SK-N-SH (cell line): ENCODE results near the gene FSIP1. TPM values are rescaled to one million over a fixed set of nuclear protein-coding genes. Genes with fewer than 3 reads are reported as not detected.

Experiments used
- CTCF ChIA-PET: fragments of 300-600, 350-600 bp; formaldehyde crosslinking; extraction: SDS; loops from one replicate; lab custom pipeline; 2021; lab: Yijun Ruan, JAX
- POLR2A ChIA-PET: fragments of 350-600 bp; sonication (Branson Sonifier 250); formaldehyde crosslinking; extraction: SDS; loops from one replicate; lab custom pipeline; 2020; ENCODE audit warnings: antibody characterized with exemption, inconsistent platforms; lab: Yijun Ruan, JAX
- DNase-seq: peaks from one replicate; pipeline ENCODE4 v3.0.0; 2012
- H2AFZ ChIP-seq: fragments of 200-600 bp; sonication (generic); 2 replicates; pipeline ENCODE4 v1.8.1; 2016; ENCODE audit warnings: antibody characterized with exemption, mild to moderate bottlenecking, low read depth
- H3F3A ChIP-seq: fragments of 200-600 bp; sonication (generic); replicated peaks from 2 replicates; pipeline ENCODE3; 2016; ENCODE audit warnings: antibody characterized with exemption, mild to moderate bottlenecking; ENCODE audit not compliant: insufficient read depth
- H3K27ac ChIP-seq, 2 experiments: fragments of 200-500 bp in 1 of 2; fragments of 200-600 bp in 1 of 2; sonication (Bioruptor generic) in 1 of 2; sonication (generic), shearing (Covaris generic) in 1 of 2; 2 replicates each; pipeline versions ENCODE4 v1.5.1 to v1.6.1; 2014 to 2016; ENCODE audit warnings: low read depth in 2 of 2, inconsistent platforms in 1 of 2, low read length in 1 of 2, mild to moderate bottlenecking in 1 of 2, mixed read lengths in 1 of 2
- H3K27me3 ChIP-seq: fragments of 200-600 bp; sonication (generic), shearing (Covaris generic); 2 replicates; pipeline ENCODE4 v1.6.1; 2016; ENCODE audit warnings: mixed run types; ENCODE audit not compliant: insufficient read depth
- H3K36me3 ChIP-seq, 2 experiments: fragments of 200-500 bp in 1 of 2; fragments of 200-600 bp in 1 of 2; sonication (Bioruptor generic) in 1 of 2; sonication (generic) in 1 of 2; replicated peaks in 1 of 2; 2 replicates each; pipeline versions ENCODE3 to v1.5.1; 2014 to 2016; ENCODE audit warnings: low read length in 1 of 2, mild to moderate bottlenecking in 1 of 2; ENCODE audit not compliant: insufficient read depth in 2 of 2, control insufficient read depth in 1 of 2
- H3K4me1 ChIP-seq, 2 experiments: fragments of 200-500 bp in 1 of 2; fragments of 200-600 bp in 1 of 2; sonication (Bioruptor generic) in 1 of 2; sonication (generic), shearing (Covaris generic) in 1 of 2; 2 replicates each; pipeline versions ENCODE4 v1.5.1 to v1.6.1; 2014 to 2016; ENCODE audit warnings: low read depth in 1 of 2, low read length in 1 of 2, mixed run types in 1 of 2; ENCODE audit not compliant: insufficient read depth in 2 of 2, control insufficient read depth in 1 of 2
- H3K4me2 ChIP-seq: fragments of 200-600 bp; sonication (generic), shearing (Covaris generic); 2 replicates; pipeline ENCODE4 v1.6.1; 2017; ENCODE audit warnings: mixed run types
- H3K4me3 ChIP-seq, 2 experiments: fragments of 200-500 bp in 1 of 2; fragments of 200-600 bp in 1 of 2; sonication (Bioruptor generic) in 1 of 2; sonication (generic), shearing (Covaris generic) in 1 of 2; 2 replicates each; pipeline versions ENCODE4 v1.5.1 to v1.8.1; 2014 to 2016; ENCODE audit warnings: low read depth in 2 of 2, inconsistent platforms in 1 of 2, low read length in 1 of 2, mild to moderate bottlenecking in 1 of 2, mixed read lengths in 1 of 2, moderate library complexity in 1 of 2
- H3K79me2 ChIP-seq: fragments of 200-600 bp; sonication (generic); 2 replicates; pipeline ENCODE4 v1.8.1; 2017; ENCODE audit warnings: mild to moderate bottlenecking; ENCODE audit not compliant: insufficient read depth
- H3K9ac ChIP-seq: fragments of 200-600 bp; sonication (generic); 2 replicates; pipeline ENCODE4 v1.6.1; 2017; ENCODE audit warnings: mixed run types
- H3K9me2 ChIP-seq: fragments of 200-600 bp; sonication (generic); 2 replicates; pipeline ENCODE4 v1.6.1; 2017; ENCODE audit warnings: mixed run types
- H3K9me3 ChIP-seq: fragments of 200-600 bp; sonication (generic); 2 replicates; pipeline ENCODE4 v1.6.1; 2017; ENCODE audit warnings: mixed run types, mild to moderate bottlenecking, moderate library complexity
- H4K20me1 ChIP-seq: fragments of 200-600 bp; sonication (generic); 2 replicates; pipeline ENCODE4 v1.6.1; 2017; ENCODE audit warnings: mild to moderate bottlenecking, mixed run types; ENCODE audit not compliant: insufficient read depth
- CHD2 ChIP-seq: fragments of 150-350 bp; IDR thresholded peaks from 2 replicates; pipeline ENCODE4 v1.6.1; 2018; ENCODE audit warnings: low read length; ENCODE audit not compliant: partially characterized antibody
- EP300 ChIP-seq, 2 experiments: IDR thresholded peaks; 2 replicates each; pipeline versions ENCODE4 v1.4.0 to v1.6.1; 2012; ENCODE audit warnings: borderline replicate concordance in 1 of 2, low read depth in 1 of 2, low read length in 1 of 2
- FOXJ3 ChIP-seq: sonication (generic); formaldehyde crosslinking; IDR thresholded peaks from 2 replicates; pipeline ENCODE4 v1.5.1; 2020; ENCODE audit warnings: mild to moderate bottlenecking, missing genetic modification reagents
- FOXM1 ChIP-seq: IDR thresholded peaks from 2 replicates; pipeline ENCODE4 v1.4.0; 2012; ENCODE audit warnings: low read depth, mild to moderate bottlenecking
- IRF3 ChIP-seq: fragments of 150-350 bp; IDR thresholded peaks from 2 replicates; pipeline ENCODE4 v1.6.1; 2016; ENCODE audit warnings: mild to moderate bottlenecking, low read depth, low read length
- MAX ChIP-seq: IDR thresholded peaks from 2 replicates; pipeline ENCODE4 v1.4.0; 2012; ENCODE audit warnings: low read depth
- MEF2A ChIP-seq: IDR thresholded peaks from 2 replicates; pipeline ENCODE4 v1.4.0; 2012; ENCODE audit warnings: low read depth, borderline replicate concordance
- MXI1 ChIP-seq: IDR thresholded peaks from 2 replicates; pipeline ENCODE4 v1.6.1; 2012; ENCODE audit warnings: mild to moderate bottlenecking, low read depth, low read length, improper control_type of control experiment
- NFIC ChIP-seq: IDR thresholded peaks from 2 replicates; pipeline ENCODE4 v1.4.0; 2012; ENCODE audit warnings: borderline replicate concordance
- NRF1 ChIP-seq: IDR thresholded peaks from 2 replicates; pipeline ENCODE4 v1.6.1; 2012; ENCODE audit warnings: low read depth, mild to moderate bottlenecking, low read length
- RAD21 ChIP-seq: IDR thresholded peaks from 2 replicates; pipeline ENCODE4 v1.6.1; 2012; ENCODE audit warnings: mild to moderate bottlenecking, low read length
- RXRA ChIP-seq: IDR thresholded peaks from 2 replicates; pipeline ENCODE4 v1.4.0; 2012; ENCODE audit warnings: low read depth, mild to moderate bottlenecking, borderline replicate concordance
- SIN3A ChIP-seq: IDR thresholded peaks from 2 replicates; pipeline ENCODE4 v1.6.1; 2012; ENCODE audit warnings: low read depth, mild to moderate bottlenecking, low read length, moderate library complexity, borderline replicate concordance
- SMC3 ChIP-seq: IDR thresholded peaks from 2 replicates; pipeline ENCODE4 v1.6.1; 2012; ENCODE audit warnings: low read depth, low read length, improper control_type of control experiment
- WGBS: methylation state at CpG from one replicate; pipeline ENCODE4 v1.1.6; 2017; ENCODE audit warnings: low lambda C conversion rate; 5-methylcytosine and 5-hydroxymethylcytosine counted together
- polyA plus RNA-seq, 3 experiments: library from polyadenylated mRNA; depleted of rRNA; stranded (reverse); fragments of >200 nt; gene quantifications; 2 replicates each; pipeline ENCODE4 v1.2.3, GENCODE V29; 2012
- TF ChIP-seq, protein P1 (sequence below): fragments of 150-350 bp; IDR thresholded peaks from 2 replicates; pipeline ENCODE4 v1.6.1; 2017; ENCODE audit warnings: antibody characterized with exemption, low read length, low read depth, borderline replicate concordance
- TF ChIP-seq, protein P2 (sequence below): IDR thresholded peaks from 2 replicates; pipeline ENCODE4 v1.4.0; 2012; ENCODE audit warnings: low read depth, borderline replicate concordance

Gene FSIP1
- polyA plus RNA-seq, 1 of the 3 experiments (the other 2 are of a cell fraction), result 0.43 TPM

- Histone ChIP-seq H3K36me3 (no peaks in the 10 kb centered on the region), H4K20me1 (no peaks in the 10 kb centered on the region), H3K27ac (no peak overlapping the region), H3F3A (no peaks in the 10 kb centered on the region), H3K4me1 (peaks cover 0 to 9% of the 10 kb centered on the region in 2 experiments; a peak in 2 of 4 replicates), H3K9ac (no peak overlapping the region), H3K79me2 (no peaks in the 10 kb centered on the region), H3K9me2 (no peaks in the 10 kb centered on the region), H3K4me2 (no peak overlapping the region), H3K4me3 (no peak overlapping the region), H2AFZ (no peak overlapping the region), H3K9me3 (no peaks in the 10 kb centered on the region), H3K27me3 (no peaks in the 10 kb centered on the region)
- DNase-seq, result no peak
- 76% methylated on average over 6 of the region's 6 CpGs for WGBS
- CTCF ChIA-PET, result interaction anchor here (0.8 to 3.0 kb wide), 4 partner anchors 12 to 134 kb away, joined by 3 to 10 read pairs (median 8); partner anchors contain the start of gene THBS1
- POLR2A ChIA-PET, result no interaction called here
- TF ChIP-seq EP300 (IDR thresholded peaks at IDR 0.05; ENCODE audit: borderline replicate concordance in 1 of 2, low read depth in 1 of 2, low read length in 1 of 2) (no peak), SIN3A (no peak), MAX (no peak), RAD21 (no peak), IRF3 (no peak), FOXM1 (no peak), CHD2 (no peak), NFIC (no peak), SMC3 (no peak), MEF2A (no peak), MXI1 (no peak), RXRA (no peak), NRF1 (no peak), FOXJ3 (CRISPR knock-in tag) (no peak)
- TF ChIP-seq, protein P1, sequence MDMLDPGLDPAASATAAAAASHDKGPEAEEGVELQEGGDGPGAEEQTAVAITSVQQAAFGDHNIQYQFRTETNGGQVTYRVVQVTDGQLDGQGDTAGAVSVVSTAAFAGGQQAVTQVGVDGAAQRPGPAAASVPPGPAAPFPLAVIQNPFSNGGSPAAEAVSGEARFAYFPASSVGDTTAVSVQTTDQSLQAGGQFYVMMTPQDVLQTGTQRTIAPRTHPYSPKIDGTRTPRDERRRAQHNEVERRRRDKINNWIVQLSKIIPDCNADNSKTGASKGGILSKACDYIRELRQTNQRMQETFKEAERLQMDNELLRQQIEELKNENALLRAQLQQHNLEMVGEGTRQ, result no peak
- TF ChIP-seq, protein P2, sequence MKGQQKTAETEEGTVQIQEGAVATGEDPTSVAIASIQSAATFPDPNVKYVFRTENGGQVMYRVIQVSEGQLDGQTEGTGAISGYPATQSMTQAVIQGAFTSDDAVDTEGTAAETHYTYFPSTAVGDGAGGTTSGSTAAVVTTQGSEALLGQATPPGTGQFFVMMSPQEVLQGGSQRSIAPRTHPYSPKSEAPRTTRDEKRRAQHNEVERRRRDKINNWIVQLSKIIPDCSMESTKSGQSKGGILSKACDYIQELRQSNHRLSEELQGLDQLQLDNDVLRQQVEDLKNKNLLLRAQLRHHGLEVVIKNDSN, result no peak
Measured at GRCh38 chr15:39622660-39623516, 159.8 kb downstream of the FSIP1 start.
